NT2/D1 (cell line): Measurements from ENCODE around the gene AMH.

Experiments
- YY1 ChIP-seq: IDR thresholded peaks from 2 replicates; pipeline ENCODE4 v1.6.1; 2011; ENCODE audit not compliant: insufficient read length, insufficient read depth
- ZNF274 ChIP-seq: IDR thresholded peaks from 2 replicates; pipeline ENCODE4 v1.6.1; 2011; ENCODE audit warnings: mild to moderate bottlenecking, low read depth, low read length

- TF ChIP-seq YY1: no peak
- TF ChIP-seq ZNF274: no peak
Observed at GRCh38 chr19:2208975-2209374, 40.1 kb upstream of the AMH start.
